Mammary epithelial cell (primary cell): ENCODE data around the gene RND1.

ENCODE experiments used
- EZH2 ChIP-seq: IDR thresholded peaks from 2 replicates; pipeline ENCODE4 v1.6.1; 2012; ENCODE audit warnings: low read length, inconsistent platforms, borderline replicate concordance
- TF ChIP-seq, protein P1 (sequence below), 2 donors: IDR thresholded peaks in 1 of 2; conservative IDR thresholded peaks in 1 of 2; 2 replicates each; pipeline ENCODE4 v1.5.1; 2011 to 2012; ENCODE audit warnings: inconsistent platforms in 2 of 2, low read length in 2 of 2, mild to moderate bottlenecking in 2 of 2, control low read depth in 1 of 2, low read depth in 1 of 2; ENCODE audit not compliant: insufficient read depth in 1 of 2; ENCODE audit errors: extremely low read depth in 1 of 2

DNA sequence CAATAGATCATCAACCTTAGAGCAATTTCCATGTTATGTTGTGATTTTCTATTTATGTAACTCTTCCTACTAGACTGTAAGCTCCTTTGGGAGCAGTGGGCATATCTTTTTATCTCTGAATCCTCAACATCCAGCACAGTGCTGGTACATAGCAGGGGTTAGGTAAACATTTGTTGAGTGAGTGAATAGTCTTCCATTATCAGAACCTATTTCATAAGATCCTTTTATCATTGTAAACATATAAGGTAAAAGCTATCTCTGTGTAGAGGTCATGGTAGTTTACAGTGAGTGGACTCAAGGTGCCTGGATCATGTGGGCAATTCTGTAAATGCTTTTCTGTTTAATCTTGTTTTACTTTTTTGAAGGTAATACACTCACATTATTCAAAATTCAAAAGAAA is 44.5 kb upstream of the RND1 start:
- TF ChIP-seq, protein P1, sequence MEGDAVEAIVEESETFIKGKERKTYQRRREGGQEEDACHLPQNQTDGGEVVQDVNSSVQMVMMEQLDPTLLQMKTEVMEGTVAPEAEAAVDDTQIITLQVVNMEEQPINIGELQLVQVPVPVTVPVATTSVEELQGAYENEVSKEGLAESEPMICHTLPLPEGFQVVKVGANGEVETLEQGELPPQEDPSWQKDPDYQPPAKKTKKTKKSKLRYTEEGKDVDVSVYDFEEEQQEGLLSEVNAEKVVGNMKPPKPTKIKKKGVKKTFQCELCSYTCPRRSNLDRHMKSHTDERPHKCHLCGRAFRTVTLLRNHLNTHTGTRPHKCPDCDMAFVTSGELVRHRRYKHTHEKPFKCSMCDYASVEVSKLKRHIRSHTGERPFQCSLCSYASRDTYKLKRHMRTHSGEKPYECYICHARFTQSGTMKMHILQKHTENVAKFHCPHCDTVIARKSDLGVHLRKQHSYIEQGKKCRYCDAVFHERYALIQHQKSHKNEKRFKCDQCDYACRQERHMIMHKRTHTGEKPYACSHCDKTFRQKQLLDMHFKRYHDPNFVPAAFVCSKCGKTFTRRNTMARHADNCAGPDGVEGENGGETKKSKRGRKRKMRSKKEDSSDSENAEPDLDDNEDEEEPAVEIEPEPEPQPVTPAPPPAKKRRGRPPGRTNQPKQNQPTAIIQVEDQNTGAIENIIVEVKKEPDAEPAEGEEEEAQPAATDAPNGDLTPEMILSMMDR (conservative IDR thresholded peaks at IDR 0.05 in 1 of 2, IDR thresholded peaks at IDR 0.05 in 1 of 2; ENCODE audit: extremely low read depth in 1 of 2, insufficient read depth in 1 of 2, low read depth in 1 of 2, low read length in 2 of 2) = no peak
- TF ChIP-seq EZH2 = no peak
